Left forelimb (tissue), 1 donor: ENCODE measurements around the gene MED9.

ENCODE experiments used
- DNase-seq: peaks from one replicate; pipeline ENCODE4 v3.0.0-alpha.2; 2018; ENCODE audit warnings: low spot score

MED9 gene

DNA sequence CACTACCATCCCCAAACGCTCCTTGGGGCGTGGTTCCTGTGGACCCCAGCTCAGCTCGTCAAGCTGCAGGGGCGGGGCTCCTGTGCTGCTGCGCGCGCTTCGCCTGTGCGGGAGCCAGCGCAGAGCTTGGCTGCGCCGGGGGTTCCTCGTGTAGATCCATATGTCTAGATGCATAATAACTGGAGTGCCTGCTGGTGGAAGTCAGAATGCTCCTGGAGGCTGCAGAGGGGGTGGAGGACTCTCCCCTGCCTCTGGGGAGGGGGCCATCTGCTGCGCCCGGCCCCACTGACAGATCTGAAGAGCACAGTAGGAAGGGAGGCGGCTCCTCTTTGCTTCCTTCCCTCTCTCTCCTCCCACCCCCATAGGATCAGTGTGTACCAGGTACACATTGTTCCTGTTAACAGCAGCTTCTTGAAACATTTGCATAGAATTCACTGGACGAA lies 14.8 kb downstream of the MED9 start:
- no peak for DNase-seq

DNA sequence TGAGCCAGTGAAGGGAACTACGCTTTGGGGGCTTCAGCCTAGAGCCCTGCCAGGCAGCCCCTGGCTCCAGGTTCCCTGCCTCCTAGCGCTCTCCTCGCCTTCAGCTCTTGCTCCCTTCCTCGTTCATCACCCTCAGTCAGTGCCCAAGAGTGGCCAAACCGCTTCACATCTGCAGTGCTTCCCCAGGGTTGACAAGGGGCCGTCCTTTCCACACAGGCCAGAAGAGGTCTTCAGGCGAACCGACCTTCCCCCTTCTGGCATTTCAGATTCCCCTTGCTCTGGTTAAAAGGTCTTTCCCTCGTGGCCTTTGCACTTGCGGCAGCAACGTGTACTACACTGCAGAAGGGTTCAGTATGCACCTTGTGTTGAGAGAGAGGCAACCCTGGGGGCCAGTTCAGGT lies 15.3 kb downstream of the MED9 start:
- no peak for DNase-seq

DNA sequence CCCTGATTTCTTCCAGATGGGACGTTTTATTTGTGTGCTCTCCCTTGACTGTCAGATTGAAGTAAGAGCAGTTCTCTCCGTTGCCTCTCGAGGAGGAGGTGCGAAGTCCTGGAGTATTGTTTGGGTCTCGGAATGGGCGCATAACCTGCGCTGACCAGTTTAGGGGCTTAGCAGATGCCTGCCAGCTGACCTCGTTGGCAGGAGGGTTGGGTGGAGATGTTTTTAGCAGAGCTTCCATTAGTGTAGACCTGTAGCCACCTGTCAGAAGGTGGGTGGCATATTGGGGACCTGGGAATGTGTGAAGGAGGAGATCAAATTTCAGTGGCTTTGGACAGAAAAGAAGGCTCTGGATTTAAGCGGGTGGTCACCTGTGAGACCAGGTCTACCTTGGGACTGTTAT lies 15.8 kb downstream of the MED9 start:
- DNase-seq = peak; percentile 65

GRCh38 chr17:17493249-17493985 lies 16.6 kb downstream of the MED9 start:
- DNase-seq = peak; percentile 70

GRCh38 chr17:17493986-17494466 lies 17.2 kb downstream of the MED9 start:
- DNase-seq = no peak

GRCh38 chr17:17494499-17494869 lies 17.7 kb downstream of the MED9 start:
- DNase-seq = no peak

DNA sequence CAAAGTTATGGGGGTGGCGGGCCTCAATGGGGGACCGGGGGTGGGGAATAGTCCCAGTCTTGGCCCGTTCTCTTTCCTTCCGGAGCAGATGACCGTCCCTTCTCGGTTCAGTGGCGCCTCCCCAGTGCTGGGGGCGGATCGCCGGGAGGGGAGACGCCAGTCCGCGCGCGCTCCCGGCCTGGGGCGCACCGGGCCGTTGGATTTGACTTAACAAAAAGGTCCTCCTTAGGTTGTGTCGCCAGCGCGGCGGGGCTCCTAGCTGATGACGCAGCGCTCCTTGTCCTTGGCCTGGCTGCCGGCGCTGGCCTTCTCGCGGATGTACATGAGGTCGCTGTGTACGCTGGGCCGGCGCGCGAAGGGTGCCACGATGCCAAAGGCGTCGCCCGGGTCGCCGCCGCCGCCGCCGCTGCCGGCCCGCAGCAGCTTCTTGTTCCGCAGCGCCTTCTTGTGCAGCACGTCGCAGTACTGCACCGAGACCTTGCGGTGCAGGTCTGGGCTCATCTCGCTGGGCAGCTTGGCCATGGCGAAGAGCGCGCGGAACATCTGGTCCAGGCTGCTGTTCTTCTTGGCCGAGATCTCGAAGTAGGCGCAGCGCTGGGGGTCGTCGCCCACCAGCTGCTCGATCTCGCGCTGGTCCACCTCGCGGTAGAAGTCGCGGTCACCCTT lies 18.2 kb downstream of the MED9 start:
- DNase-seq = peak; percentile 74

- peak; percentile 70 for DNase-seq
Measured at GRCh38 chr17:17495536-17496188, 18.9 kb downstream of the MED9 start.

GRCh38 chr17:17496189-17497064 lies 19.6 kb downstream of the MED9 start, which contains the start of gene RASD1:
Gene RASD1, minus strand, starts transcription at chr17:17496395. Its CDS starts 214 bp downstream, at chr17:17496181.
- DNase-seq = peak; percentile 92

DNA sequence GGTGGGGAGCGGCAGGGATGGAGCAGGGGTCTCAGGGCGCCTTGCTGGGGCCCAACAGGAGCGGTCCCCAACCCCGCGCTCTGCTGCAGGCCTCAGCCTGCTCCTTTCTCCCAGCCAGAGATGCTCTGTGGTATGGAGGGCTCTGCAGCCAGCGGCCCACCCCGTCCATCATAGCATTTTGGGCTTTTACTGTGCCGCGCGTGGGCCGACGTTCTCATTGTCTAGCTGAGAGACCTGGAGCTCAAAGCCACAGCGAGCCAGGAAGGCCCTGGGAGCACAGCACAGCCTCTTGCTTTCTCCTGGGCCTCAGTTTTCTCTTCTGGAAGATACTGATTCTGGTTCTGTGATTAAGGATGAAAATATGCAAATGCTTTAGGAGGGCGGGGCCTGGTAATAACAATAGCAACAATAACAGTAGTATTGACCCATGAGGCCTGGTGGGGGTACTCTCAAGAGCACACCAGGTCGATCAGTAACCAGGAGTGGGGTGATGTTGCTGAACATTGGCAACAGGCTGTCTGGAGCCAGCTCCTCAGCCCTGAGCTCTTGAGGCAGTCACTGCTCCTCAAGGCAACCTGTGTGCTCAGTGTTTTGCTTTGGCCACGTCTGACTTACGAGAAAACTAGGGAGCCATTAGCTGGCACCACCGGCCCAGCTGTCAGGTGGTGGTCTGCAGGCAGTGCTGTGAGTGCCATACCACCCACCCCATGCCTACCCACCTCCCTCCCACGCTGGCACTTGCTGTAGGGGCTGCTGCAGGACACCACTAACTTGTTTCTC lies 20.5 kb downstream of the MED9 start:
- no peak for DNase-seq

GRCh38 chr17:17497845-17498520 lies 21.2 kb downstream of the MED9 start:
- DNase-seq = no peak

- no peak for DNase-seq
Measured at GRCh38 chr17:17498606-17499301, 22.0 kb downstream of the MED9 start.

- no peak for DNase-seq
Measured at GRCh38 chr17:17499402-17500145, 22.8 kb downstream of the MED9 start.

GRCh38 chr17:17500999-17501605 lies 24.3 kb downstream of the MED9 start:
- no peak for DNase-seq

DNA sequence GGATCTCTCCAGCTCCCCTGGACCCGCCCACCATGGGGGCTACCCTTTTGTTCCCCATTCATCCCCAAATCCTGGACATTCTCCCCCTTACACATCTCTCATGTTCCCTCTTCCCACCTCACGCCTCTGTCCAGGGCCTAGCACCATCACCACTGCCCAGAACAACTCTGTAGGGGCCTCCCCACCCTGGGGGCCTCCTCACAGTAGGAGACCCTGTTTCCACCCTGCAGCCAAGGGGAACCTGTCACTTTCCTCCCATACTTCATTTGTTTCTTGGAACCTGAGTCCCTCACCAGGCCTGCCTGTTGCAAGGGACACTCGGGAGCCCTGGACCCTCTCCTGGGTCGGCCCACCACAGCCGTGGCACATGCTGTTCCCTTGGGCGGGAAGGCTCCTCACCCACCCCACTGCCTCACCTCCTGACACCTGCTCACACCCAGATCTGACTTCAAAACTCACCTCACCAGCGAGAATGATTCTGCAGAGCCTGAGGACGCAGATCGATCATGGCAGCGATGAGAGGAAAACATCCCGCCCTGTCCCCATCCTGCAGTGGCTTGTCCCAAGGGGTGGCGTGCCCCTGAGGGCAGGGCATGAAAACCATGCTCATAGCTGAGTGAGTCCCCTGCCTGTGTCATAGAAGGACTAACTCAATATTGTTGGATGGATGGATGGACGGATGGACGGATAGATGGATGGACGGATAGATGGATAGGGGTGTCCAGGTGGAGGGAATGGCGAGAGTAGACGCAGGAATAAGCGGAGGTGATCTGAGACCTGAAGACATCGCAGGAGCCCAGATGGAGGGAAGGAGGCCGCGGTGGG lies 26.2 kb downstream of the MED9 start:
- no peak for DNase-seq

DNA sequence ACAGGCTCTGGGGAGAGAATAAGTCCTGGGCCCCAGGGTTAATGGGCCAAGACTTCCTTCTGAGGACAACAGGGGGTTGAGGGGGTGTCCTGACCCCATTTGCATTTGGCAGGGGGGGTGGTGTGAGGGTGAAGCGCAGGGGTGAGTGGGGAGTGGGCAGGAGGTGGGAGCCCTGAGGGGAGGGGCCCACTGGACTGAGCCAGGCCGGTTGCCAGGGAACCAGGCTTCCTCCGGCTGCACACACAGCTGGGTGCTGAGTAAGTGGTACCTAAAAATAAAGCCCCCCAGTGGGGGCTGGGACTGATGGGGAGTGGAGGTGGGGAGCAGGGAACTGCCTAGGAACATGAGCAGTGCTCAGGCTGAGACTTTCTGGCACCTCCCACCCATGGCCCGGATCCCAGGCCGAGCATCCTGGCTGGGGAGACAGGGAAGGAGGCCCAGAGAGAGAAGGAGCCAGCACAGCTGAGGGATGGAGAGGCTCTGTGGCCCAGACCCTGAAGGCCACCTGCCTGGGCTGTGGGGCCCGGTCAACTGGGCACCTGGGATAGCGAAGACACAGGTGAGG lies 26.8 kb downstream of the MED9 start:
- DNase-seq = no peak

DNA sequence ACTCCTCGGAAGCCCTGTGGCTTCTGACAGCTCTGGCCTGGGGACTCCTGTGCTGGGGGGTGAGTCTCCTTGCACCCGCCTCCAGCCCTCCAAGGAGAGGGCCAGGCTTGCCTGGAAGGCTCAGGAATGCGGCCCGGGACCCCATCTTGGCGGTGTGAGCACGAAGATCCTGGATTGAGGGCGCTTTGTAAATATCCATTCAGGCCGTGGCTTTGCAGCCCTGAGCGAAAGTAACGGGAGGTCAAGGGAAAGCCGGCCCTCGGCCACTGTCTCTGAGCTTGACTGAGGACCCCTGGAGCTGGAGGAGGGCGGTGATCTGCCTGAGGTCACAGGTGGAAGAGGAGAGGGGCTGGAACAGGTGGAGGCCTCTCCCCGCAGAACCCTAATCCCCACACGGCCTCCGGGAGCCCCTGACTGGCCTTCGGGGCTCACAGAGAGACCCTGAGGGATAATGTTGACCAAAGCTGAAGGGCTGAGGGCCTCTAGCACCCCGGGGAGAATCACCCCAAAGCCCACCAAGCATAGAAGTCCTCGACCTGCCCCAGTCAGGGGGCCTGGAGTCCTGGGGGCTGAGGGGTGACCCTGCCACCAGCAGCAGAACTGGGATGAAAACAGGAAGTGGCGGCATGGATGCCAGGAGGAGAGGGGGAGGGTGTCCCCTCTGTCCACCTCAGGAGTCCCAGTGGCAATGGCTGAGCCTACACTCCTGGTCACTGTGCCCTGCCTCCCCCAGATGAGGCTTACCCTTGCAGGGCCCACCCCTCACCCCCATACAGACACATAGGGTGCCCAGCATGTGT lies 27.7 kb downstream of the MED9 start:
- DNase-seq = no peak
